ENCODE results near the gene SKA1. TPM values are rescaled to one million over a fixed set of nuclear protein-coding genes. Genes with fewer than 3 reads are reported as not detected.

Gene SKA1
- total RNA-seq, 1 experiment from 2014 or later: 20.6 TPM

GRCh38 chr18:50398099-50398498 is 23.3 kb downstream of the SKA1 start:
- no peak overlapping the region for H4K91ac ChIP-seq (ENCODE audit: insufficient read length, low read depth, low read length)
- H3K23me2 ChIP-seq (ENCODE audit: insufficient read length, low read depth, low read length, poor library complexity, severe bottlenecking): no peaks in the 10 kb centered on the region
- no peak overlapping the region for H4K8ac ChIP-seq (replicated peaks; ENCODE audit: insufficient read length, low read depth, low read length)
- H3T11ph ChIP-seq (ENCODE audit: low read length): no peak overlapping the region
- H3K4me2 ChIP-seq (ENCODE audit: insufficient read depth, insufficient read length, low read length): peak overlapping the region; percentile 60
- no peak overlapping the region for H2BK15ac ChIP-seq (ENCODE audit: low read depth, low read length)
- H2BK5ac ChIP-seq (ENCODE audit: insufficient read length, low read length): no peak overlapping the region
- H2BK20ac ChIP-seq (ENCODE audit: low read depth, low read length, poor library complexity, severe bottlenecking): no peak overlapping the region
- no peak overlapping the region; the same call in 1 of the 2 replicates for H3K14ac ChIP-seq (ENCODE audit: insufficient read depth, low read length)
- no peak overlapping the region for H3K23ac ChIP-seq (ENCODE audit: insufficient read length, low read depth, low read length)
- H2BK12ac ChIP-seq (ENCODE audit: insufficient read length, low read depth, low read length): no peak overlapping the region
- H2BK120ac ChIP-seq (ENCODE audit: low read depth, low read length, poor library complexity, severe bottlenecking): no peak overlapping the region
- Mint-ChIP-seq H3K4me3 (peak overlapping the region; percentile 47 to 69), H3K9me3 (no peaks in the 10 kb centered on the region), H3K36me3 (ENCODE audit: insufficient read depth in 1 of 3, low read depth in 3 of 3) (peaks cover 14 to 18% (median 18%) of the 10 kb centered on the region in 3 experiments; a peak in 6 of 7 replicates), H3K27me3 (ENCODE audit: low read depth) (peaks cover 39% of the 10 kb centered on the region), H3K4me1 (peaks cover 59% of the 10 kb centered on the region in 2 experiments), H3K27ac (peak overlapping the region in 2 of 3 experiments; percentile 5; a peak in 1 of 7 replicates)
- no peaks in the 10 kb centered on the region for H3K27me3 ChIP-seq (ENCODE audit: insufficient read depth, low read length)
- H2AFZ ChIP-seq (ENCODE audit: low read length): peak overlapping the region; percentile 1
- no peak overlapping the region for H2AK5ac ChIP-seq (ENCODE audit: insufficient read length, low read length)
- no peak for DNase-seq
- no peak overlapping the region for H3K18ac ChIP-seq (ENCODE audit: insufficient read length, low read depth, low read length)
- no peak overlapping the region for H3K9ac ChIP-seq (ENCODE audit: extremely low read depth, insufficient read length, low read length)
- H3K4ac ChIP-seq (ENCODE audit: low read depth, low read length): no peak overlapping the region
- WGBS (ENCODE audit: extremely low coverage, insufficient read length, low lambda C conversion rate): no CpG with 5 or more reads among the region's 10 CpGs
- H4K5ac ChIP-seq (ENCODE audit: insufficient read length, low read depth, low read length): no peak overlapping the region
- no peak for TF ChIP-seq CTCF (conservative IDR thresholded peaks at IDR 0.05)
- H3K79me1 ChIP-seq (ENCODE audit: insufficient read depth, low read depth, low read length, poor library complexity, severe bottlenecking): no peaks in the 10 kb centered on the region
- H3K9me3 ChIP-seq (ENCODE audit: control insufficient read depth, low read depth, low read length): no peaks in the 10 kb centered on the region
- no peak overlapping the region for H3K56ac ChIP-seq (ENCODE audit: insufficient read length, low read depth, low read length)
- no peaks in the 10 kb centered on the region for H3K79me2 ChIP-seq (ENCODE audit: insufficient read depth, low read length)
- H3K27ac ChIP-seq (ENCODE audit: insufficient read length, low read depth, low read length): no peak overlapping the region
- peaks cover 5% of the 10 kb centered on the region; the same call in 1 of the 2 replicates for H3K4me1 ChIP-seq (ENCODE audit: insufficient read depth, low read length)
- H4K20me1 ChIP-seq (ENCODE audit: control insufficient read depth, insufficient read depth, insufficient read length): no peaks in the 10 kb centered on the region
